NK-92 (cell line): ENCODE measurements around the gene MAP7D2.
"Not testable (repeated sequence)": the region's sequence is repeated elsewhere in the genome, so short reads cannot be mapped to it uniquely, and the experiment has no call there.

ENCODE experiments used
- DNase-seq: peaks from one replicate; lab custom pipeline; 2025; ENCODE audit not compliant: unreplicated experiment; lab: John Stamatoyannopoulos, UW

MAP7D2 gene

DNA sequence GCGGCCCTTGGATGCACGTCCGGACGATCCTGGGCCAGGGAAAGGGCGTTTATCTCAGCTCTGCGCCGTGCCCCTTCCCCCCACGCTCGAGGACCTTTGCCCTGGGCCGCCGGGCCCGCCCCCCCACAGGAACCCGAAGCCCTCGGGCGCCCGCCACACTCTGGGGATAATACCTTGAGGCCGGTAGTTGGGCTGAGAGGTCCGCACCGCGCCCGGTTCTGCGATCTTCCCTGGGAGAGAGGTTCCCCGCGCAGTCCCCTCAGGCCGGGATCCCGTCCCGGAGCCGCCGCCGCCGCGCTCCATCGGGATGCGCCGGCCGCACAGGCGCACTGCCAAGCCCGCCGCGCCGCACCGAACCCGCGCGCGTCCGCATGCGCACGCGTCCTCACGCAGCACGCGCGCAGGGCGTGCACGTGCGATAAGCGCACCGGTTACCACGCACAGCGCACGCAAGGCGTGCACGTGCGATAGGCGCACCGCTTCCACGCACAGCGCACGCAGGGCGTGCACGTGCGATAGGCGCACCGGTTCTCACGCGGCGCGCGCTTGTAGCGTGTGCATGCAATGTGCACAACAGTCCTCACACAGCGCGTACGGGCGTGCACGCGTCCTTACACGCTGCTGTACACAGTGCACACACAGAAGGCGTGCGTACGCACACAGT lies at the start of gene MAP7D2:
MAP7D2 (minus strand) TSS at position 331 of the 664 bp plus-strand sequence; CDS start at position 303, 28 bp downstream.
- no peak for DNase-seq

DNA sequence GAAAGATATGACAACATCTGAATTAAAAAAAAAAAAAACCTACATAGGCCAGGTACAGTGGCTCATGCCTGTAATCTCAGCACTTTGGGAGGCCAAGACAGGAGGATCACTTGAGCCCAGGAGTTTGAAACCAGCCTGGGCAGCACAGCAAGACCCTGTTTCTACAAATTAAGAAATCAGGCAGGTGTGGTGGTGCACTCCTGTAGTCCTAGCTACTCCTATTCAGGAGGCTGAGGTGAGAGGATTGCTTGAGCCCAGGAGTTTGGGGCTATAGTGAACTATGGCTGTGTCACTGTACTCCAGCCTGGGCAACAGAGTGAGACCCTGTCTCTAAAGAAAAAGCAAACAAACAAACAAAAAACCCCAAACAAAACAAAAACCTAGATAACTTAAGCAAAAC lies 45.8 kb upstream of the MAP7D2 start:
- not testable (repeated sequence) for DNase-seq

DNA sequence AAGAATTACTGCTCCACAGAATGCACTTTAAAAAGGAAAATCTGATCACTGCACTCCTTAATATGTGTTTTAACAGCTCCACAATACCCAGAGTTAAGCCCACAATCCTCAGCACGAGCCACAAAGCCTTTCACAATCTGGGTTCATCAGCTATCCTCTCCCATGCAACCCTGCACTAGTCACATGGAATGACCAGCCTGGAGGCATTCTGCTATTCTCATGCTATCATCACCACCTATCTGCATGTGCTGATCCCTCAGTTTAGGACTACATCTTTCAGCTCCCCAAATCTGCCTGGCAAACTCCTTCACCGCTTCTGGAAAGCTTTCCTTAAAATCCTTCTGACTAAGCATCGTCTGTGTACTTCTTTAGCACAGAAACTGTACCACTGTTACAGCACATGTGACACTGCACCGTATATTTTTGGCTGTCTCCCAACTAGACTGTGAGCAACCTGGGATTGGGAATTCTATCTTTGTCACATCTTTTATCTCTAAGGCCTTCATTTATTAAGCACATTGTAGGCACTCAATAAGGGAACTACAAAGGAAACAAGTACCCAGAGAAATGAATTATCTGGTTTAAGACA lies 43.2 kb upstream of the MAP7D2 start:
- DNase-seq, result no peak

DNA sequence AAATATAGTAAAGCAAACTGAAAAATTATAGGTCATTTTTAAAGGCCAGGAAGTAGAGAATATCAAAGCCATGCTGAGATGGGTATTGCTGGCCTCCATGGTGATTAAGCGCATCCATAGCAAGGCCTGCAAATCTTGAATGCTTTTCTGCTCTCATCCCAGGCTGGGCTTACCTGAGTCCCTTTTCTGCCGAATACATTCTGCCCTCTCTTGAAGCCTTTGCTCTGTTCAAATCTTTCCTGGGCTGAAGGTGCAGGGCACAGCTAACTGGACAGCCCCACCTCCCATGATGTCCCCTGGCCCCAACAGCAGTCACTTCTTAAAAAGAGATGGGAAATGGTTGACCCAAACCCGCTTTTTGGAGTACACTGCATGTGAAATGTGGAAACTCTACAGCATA lies 35.0 kb upstream of the MAP7D2 start:
- DNase-seq, result no peak

DNA sequence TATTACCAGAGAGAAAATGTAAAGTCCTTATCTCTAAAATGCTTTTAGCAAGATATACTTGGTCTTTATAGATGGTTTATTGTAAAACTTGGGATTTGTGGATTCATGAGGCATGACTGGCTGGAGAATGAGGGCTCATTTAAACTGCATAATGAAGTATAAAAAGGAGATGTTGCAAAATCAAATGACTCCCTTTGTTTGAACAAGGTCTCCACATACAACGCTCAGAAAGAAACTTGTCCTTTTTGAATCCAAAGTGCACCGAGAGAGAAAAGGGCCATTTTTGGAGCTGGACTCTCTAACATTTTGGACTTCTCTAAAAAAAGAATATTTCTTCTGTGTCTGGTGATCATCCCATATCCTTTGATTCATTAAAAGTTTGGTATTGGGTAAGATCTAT lies 32.6 kb upstream of the MAP7D2 start:
- DNase-seq, result no peak

DNA sequence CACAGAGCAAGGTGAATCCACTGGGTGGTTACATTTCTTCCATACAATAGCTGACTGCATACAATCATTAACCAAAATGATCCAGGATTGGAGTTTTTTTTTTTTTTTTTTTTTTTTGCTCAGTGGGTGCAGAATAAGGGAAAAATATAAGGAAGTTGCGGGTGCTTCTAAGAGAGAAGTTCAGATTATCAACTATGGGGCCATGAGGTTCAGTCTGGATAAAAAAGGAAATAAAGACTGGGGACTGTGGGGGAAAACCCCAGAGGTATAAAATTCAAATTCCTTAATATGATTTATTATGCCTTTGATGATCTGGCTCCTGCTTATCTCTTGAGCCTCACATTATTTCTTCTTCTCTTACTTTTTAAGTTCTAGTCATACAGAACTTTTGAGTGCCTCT lies 30.9 kb upstream of the MAP7D2 start:
- no peak for DNase-seq

DNA sequence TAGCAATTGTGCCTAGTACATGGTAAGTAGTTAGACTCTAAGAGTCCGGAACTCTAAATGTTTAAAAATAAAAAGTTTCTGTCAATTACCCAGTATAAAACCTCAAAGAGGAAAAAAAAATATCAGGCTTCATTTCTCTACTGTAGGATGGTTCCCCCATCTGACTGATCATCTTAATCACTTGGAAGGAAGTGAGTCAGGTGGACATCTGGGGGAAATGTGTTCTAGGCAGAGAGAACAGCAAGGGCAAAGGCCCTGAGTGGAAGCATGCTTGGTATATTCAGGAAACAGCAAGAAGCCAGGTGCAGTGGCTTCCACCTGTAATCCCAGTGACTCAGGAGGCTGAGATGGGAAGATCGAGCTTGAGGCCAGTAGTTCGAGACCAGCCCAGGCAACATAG lies 27.8 kb upstream of the MAP7D2 start:
- no peak for DNase-seq

DNA sequence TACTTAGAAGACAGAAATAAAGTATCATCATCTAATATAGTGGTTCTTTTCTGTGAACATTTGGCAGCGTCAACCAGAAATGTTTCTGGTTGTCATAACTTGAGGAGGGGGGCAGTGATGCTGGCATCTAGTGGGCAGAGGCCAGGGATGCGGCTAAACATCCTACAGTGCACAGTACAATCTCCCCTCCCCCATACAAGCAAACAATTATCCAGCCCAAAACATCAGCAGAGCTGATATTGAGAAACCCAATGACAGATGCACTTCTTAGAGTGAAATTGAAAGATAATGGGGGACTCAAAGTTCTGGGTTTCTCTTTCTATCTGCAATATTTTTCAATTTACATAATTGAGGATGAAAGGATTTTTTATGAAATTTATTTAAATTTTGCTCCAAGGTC lies 26.9 kb upstream of the MAP7D2 start:
- no peak for DNase-seq

DNA sequence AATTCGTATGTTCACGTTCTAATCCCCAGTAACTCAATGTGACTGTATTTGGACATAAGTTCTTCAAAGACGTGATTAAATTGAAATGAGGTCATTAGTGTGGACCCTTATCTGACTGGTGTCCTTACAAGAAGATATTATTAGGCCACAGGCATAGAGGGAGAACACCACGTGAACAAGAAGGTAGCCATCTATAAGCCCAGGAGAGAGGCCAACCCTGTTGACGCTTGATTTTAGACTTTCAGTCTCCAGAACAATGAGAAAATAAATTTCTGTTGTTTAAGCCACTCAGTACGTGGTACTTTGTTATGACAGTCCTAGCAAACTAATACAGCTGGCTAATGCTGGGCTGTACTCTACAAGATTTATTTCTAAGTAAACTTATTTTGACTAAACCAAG lies 26.4 kb upstream of the MAP7D2 start:
- DNase-seq, result no peak

DNA sequence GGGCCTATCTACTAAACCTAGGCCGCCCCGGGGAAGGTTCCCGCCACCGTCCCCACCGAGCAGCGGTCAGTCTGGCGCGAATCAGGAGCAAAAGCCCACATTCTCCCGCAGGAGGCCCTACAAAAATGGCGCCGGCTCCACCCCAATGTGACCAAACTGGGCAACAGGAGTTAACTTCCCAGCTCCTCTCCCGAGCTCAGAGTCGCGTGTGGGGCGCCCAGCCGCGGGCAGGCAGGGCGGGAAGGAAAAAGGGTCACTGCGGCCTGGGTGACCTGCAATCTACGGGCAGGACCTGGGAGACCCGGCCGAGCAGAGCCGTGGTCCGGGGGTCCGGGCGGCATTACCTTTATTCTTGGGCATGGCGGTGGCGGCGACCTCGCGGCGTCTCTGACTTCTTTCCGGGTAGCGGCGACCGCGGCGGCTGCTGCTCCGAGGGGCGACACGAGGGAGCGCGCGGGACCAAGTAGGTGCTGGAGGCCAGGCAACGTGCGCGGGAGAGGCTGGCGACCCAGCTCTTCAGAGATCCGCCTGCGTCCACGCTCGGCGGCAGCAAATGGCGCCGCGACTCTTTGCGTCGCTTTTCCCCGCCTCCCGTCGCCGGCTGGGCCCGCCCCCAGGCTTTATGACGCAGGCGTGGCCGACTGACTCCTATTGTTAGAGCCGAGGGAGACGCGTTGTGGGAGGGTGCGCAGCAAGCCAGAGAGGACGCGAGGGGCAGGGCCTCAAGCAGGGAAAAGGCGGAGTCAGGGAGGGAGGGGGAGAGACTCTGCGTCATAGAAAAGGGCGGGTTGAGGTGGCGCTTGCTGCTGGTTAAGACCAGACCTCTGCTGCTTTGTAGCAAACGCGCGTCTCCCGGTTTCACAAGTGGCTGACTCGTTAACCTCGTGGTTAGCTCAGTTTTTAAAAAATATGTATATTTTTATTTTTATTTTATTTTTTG lies 24.8 kb upstream of the MAP7D2 start, which contains the start of gene EIF1AX:
EIF1AX (minus strand) TSS at position 558 of the 940 bp plus-strand sequence; CDS start at position 360, 198 bp downstream.
- peak; percentile 60 for DNase-seq

DNA sequence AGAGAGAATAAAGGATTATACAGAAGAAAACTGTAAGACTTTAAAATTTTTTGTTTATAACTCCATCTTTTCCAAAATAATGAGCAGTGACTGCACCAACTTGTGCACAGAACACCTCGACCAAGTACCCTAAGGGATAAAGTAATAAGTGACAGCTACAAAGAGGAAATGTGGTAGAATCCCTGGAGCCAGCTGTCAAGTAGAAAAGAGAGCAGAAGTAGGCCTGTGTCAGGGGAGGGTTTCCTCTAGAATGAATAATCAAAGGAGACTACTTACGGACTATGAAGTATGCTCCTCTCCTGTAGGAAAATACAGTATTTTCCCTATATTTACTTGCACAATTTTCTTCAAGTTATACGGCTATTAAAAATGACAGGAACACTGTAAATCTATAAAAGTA lies 23.7 kb upstream of the MAP7D2 start:
- DNase-seq, result no peak

DNA sequence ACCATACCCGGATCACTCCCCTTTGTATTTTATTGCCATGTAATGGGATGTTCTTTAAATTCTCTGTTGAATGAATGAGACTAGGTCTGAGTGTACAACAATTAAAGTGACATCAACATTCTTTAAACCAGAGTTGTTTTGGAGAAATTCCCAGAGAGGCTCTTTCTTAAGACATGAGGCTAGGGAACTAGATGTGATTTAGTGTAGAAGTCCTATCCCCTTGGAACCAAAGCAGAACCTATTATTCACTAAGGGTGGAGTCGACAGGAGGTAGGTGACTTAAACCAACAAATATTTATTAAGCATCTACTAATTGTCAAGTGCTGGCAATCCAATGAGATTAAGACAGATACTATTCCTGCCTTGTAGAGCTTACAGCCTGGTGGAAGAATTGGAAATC lies 23.3 kb upstream of the MAP7D2 start:
- no peak for DNase-seq

DNA sequence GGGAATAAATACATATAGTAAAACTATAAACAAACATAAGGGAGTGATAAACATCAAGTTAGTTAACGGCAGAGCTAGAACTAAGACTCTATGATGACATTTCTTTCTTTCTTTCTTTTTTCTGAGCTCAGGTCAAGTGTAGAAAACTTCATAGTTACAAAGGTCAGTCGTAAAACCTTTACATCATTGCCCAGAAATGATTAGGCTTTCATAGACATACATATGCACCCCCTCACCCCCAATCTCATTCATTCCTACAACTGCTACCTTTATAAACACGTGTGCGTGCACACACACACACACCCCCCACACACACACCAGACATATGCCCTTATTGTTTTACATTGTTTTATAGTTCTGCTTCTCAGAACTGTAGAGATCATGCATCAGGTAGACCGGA lies 19.2 kb upstream of the MAP7D2 start:
- no peak for DNase-seq

DNA sequence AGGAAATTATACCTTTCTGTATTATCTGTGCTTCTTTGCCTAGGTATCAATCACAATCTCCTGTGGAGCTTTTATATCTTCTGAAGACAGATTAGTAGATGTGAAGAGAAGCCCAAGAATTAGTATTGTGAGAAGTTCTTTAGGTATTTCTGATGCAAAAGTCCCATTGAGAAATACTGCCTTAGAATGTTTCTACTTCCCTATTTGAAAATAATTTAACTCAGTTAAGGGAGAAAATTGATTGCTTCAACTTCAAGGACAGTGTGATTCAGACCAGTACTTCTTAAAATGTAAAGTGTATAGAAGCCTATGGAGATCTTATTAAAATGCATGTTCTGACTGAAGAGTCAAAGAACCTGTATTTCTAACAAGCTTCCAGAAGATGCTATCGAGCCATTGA lies 16.0 kb upstream of the MAP7D2 start:
- no peak for DNase-seq

DNA sequence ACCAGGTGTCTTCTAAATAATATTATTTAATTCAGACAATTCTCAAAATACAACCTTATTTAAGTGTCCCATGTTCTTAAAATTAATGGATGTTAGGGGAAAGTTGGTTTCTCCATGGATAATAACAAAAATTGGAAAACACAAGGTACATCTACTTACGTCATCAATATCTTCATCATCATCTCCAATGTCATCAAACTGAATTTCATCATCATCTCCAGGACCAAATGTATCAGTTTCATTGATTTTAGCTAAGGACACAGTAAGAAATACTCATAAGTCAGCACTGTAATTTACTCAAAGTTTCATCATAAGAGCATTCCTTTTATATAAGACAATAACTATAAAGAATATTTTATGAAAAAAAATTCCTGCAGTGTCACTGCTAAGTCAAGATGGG lies 13.7 kb upstream of the MAP7D2 start:
- DNase-seq, result no peak

DNA sequence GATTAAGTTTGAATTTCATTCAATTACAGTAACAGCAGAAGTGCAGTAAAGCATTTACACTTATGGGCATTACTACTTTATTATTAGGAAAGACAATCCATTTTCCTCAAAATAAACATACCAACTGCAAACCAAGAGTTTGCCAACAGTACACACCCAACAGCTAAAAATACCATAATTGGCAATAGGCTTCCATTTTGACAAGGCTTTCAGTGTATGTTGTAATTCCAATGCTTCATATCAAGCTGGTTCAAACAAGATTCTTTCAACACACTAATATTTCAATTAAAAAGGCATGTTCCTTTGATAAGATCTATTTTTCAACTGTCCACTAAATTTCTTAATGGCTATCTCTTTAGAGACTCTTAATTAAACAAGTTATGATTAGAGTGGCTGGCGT lies 12.8 kb upstream of the MAP7D2 start:
- no peak for DNase-seq

DNA sequence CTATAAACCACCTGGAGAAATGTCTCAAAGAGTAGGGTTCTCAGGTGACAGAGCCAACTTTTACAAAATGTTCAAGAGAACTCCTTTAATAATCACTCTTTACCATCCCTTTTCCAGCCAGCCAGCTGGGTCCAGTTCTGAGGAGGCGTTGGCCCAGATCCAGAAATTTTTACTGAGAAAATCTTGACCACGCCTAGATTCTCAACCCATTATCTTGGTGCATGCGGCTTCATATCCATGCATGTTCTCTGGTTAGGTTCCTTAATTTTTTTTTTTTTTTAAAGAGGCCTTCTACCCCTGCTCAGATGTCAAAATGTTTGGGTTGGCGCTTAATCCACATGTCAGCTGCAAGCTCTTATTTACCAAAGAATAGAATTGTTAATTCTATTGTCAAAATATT lies 12.0 kb upstream of the MAP7D2 start:
- no peak for DNase-seq

DNA sequence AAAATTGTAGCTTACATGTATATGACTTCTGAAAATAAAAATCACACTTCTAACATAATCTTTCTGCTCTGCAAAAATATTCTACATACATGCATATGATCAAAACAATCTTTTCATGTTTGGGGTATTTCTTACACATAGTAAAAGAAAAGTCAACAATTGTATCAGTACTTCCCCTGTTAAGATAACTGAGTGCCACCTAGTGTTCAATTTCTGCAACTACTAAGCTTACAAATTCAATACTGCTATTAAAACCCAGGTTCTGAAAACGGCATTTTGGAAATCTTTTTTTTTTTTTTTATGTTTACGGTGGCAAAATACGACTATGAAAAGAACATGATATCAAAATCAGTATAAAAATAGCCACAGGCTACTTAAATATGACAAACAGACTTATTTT lies 10.7 kb upstream of the MAP7D2 start:
- DNase-seq, result not testable (repeated sequence)

DNA sequence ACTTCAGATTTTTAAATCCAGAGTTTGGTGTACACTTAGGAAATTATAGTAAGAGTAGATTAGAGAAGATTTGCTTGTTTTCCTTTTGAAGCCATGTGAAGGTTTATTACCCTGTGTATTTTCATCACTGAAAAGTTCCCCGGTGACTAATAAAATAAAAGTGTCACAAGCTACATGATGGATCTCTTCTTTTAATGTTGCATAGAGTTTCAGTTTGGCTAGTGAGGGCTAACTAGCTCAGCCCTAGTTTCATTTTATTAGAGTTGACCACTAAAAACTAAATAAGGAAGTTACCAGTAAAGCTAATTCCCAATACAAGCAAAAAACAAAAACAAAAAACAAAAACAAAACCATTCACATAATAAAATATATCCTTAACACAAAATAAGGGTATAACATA lies 10.1 kb upstream of the MAP7D2 start:
- not testable (repeated sequence) for DNase-seq

DNA sequence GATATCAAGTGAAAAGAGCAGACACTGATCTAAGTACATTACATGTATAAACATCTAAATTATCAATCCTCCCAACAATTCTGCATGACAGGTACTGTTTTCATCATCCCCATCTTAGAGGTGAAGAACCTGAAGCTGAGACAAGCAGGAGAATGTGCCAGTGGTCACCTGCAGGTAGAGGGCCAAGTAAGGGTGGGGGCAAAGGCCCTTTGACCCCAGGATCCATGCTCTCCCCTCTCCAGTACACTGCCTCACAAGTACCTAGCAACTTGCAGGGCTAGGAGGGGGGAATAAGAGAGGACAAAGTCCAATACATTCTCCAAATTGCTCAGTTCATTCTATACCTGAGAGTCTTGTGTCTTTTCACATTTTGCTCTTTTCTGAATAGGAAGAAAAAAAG lies 8.3 kb upstream of the MAP7D2 start:
- DNase-seq, result no peak

DNA sequence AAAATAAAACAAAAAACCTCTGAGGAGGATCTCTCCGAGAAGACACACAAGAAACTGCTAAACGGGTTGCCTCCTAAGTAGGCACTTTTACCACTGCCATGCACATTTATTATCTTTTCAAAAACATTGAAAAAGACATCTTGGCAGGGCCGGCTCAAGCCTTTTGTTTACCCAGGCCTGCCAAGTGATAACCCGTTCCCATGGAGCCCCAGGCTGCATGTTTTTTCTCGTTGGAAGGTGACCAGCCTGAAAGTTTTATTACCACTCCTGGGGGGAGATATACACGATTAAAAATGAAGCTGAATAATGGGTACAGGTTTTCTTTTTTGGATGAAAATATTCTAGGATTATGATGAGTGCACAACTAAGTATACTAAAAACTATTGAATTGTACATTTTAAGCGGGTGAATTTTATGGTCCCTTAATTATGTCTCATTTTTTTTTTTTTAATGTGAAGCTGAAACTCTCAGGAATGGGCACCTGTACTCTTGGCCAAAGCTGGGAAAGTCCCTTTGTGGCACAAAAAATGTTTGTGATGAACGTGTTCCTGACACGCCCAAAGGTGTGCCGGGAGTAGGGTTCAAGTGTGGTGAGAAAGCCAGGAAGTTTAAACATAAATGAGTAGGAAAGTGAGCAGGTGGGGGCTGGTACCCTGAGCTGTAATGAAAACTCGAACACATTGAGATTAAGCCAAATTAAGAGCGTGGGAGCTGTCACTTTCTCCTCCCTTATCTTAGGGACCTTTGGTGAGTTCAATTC lies 1.5 kb upstream of the MAP7D2 start:
- no peak for DNase-seq
